IMR-90 (cell line): ENCODE data around the gene KRTAP27-1.

Source experiments
- BHLHE40 ChIP-seq: fragments of 150-350 bp; IDR thresholded peaks from 2 replicates; pipeline ENCODE4 v1.6.1; 2016; ENCODE audit warnings: mild to moderate bottlenecking, low read depth, low read length
- CTCF ChIP-seq: conservative IDR thresholded peaks from 2 replicates; pipeline ENCODE4 v1.5.1; 2012; ENCODE audit warnings: mild to moderate bottlenecking, low read depth, low read length, improper control_type of control experiment
- MXI1 ChIP-seq: IDR thresholded peaks from 2 replicates; pipeline ENCODE4 v1.6.1; 2012; ENCODE audit warnings: low read depth, mild to moderate bottlenecking, low read length, moderate library complexity, borderline replicate concordance
- RAD21 ChIP-seq: IDR thresholded peaks from 2 replicates; pipeline ENCODE4 v1.6.1; 2012; ENCODE audit warnings: low read length, improper control_type of control experiment

GRCh38 chr21:30336596-30336995, 898 bp downstream of the KRTAP27-1 start:
- TF ChIP-seq CTCF = no peak
- no peak for TF ChIP-seq MXI1
- TF ChIP-seq BHLHE40 = no peak
- TF ChIP-seq RAD21 = no peak
